Naive thymus-derived CD4-positive, alpha-beta T cell (primary cell): ENCODE measurements around the gene PCDHGA1. TPM values are rescaled to one million over a fixed set of nuclear protein-coding genes. Genes with fewer than 3 reads are reported as not detected.
"Not testable (repeated sequence)": the region's sequence is repeated elsewhere in the genome, so short reads cannot be mapped to it uniquely, and the experiment has no call there.

ENCODE experiments used
- ATAC-seq: fragments of 150-1000 bp; cut with Tn5 transposase; 2 replicates; pipeline ENCODE4 v1.10.0; 2021; ENCODE audit warnings: mild to moderate bottlenecking, moderate library complexity
- CTCF ChIA-PET: fragments of 350-600 bp; sonication (Branson Sonifier 250); formaldehyde crosslinking; loops from one replicate; lab custom pipeline; 2021; ENCODE audit warnings: antibody characterized with exemption; lab: Charles Lee
- POLR2A ChIA-PET: fragments of 350-600 bp; sonication (Branson Sonifier 250); formaldehyde crosslinking; loops from one replicate; lab custom pipeline; 2021; ENCODE audit warnings: antibody characterized with exemption, inconsistent platforms; lab: Charles Lee
- DNase-seq, 9 donors: peaks; one replicate each; pipeline versions ENCODE4 v3.0.0 to v3.0.0-alpha.2; 2020 to 2022; ENCODE audit warnings: mixed read lengths in 1 of 9
- H3K27ac ChIP-seq: one replicate; pipeline ENCODE4 v1.7.0; 2013; ENCODE audit warnings: mild to moderate bottlenecking, low read depth, low read length, moderate library complexity
- H3K27me3 ChIP-seq, 2 donors: one replicate each; pipeline ENCODE4 v1.7.0; 2013; ENCODE audit warnings: low read length in 2 of 2, mild to moderate bottlenecking in 2 of 2, moderate library complexity in 2 of 2; ENCODE audit not compliant: control insufficient read depth in 2 of 2, insufficient read depth in 2 of 2
- H3K36me3 ChIP-seq, 3 experiments: 1 replicate in 2 of 3; 2 replicates in 1 of 3; pipeline ENCODE4 v1.7.0; 2013; ENCODE audit warnings: low read length in 3 of 3, mild to moderate bottlenecking in 3 of 3, moderate library complexity in 1 of 3; ENCODE audit not compliant: insufficient read depth in 3 of 3, control insufficient read depth in 2 of 3
- H3K4me1 ChIP-seq, 2 donors: one replicate each; pipeline ENCODE4 v1.7.0; 2013; ENCODE audit warnings: low read length in 2 of 2, mild to moderate bottlenecking in 2 of 2, moderate library complexity in 1 of 2; ENCODE audit not compliant: control insufficient read depth in 2 of 2, insufficient read depth in 2 of 2
- H3K4me3 ChIP-seq: 2 replicates; pipeline ENCODE4 v1.7.0; 2013; ENCODE audit warnings: mild to moderate bottlenecking, low read length
- H3K9me3 ChIP-seq, 3 experiments: 1 replicate in 2 of 3; 2 replicates in 1 of 3; pipeline ENCODE4 v1.7.0; 2013; ENCODE audit warnings: low read length in 3 of 3; ENCODE audit not compliant: control insufficient read depth in 2 of 3
- H3K27ac Mint-ChIP-seq, 9 donors: one replicate each; pipeline ENCODE4 v1.8.0; 2020 to 2022; ENCODE audit warnings: mixed read lengths in 9 of 9, mild to moderate bottlenecking in 8 of 9, moderate library complexity in 5 of 9, inconsistent platforms in 2 of 9
- H3K27me3 Mint-ChIP-seq, 5 donors: one replicate each; pipeline ENCODE4 v1.8.0; 2021 to 2022; ENCODE audit warnings: mixed read lengths in 5 of 5, mild to moderate bottlenecking in 1 of 5
- H3K36me3 Mint-ChIP-seq, 5 donors: one replicate each; pipeline ENCODE4 v1.8.0; 2020 to 2022; ENCODE audit warnings: mixed read lengths in 5 of 5, mild to moderate bottlenecking in 3 of 5, inconsistent platforms in 1 of 5
- H3K4me1 Mint-ChIP-seq, 7 donors: one replicate each; pipeline ENCODE4 v1.8.0; 2020 to 2022; ENCODE audit warnings: mixed read lengths in 7 of 7, mild to moderate bottlenecking in 3 of 7, inconsistent platforms in 1 of 7
- H3K4me3 Mint-ChIP-seq, 10 donors: one replicate each; pipeline ENCODE4 v1.8.0; 2020 to 2022; ENCODE audit warnings: mild to moderate bottlenecking in 10 of 10, mixed read lengths in 10 of 10, moderate library complexity in 6 of 10, inconsistent platforms in 2 of 10
- H3K9me3 Mint-ChIP-seq, 11 donors: one replicate each; pipeline ENCODE4 v1.8.0; 2020 to 2022; ENCODE audit warnings: mixed read lengths in 11 of 11, mild to moderate bottlenecking in 4 of 11, inconsistent platforms in 1 of 11, moderate library complexity in 1 of 11
- intact Hi-C, 2 donors: fragments of 100-400 bp; cut with micrococcal nuclease; formaldehyde crosslinking; loops; one replicate each; pipeline ENCODE4 v1.15.1; 2023
- polyA plus RNA-seq, 2 donors: library from polyadenylated mRNA; unstranded; fragments of 300-500 nt; fragmentation: Illumina TruSeq; gene quantifications; one replicate each; pipeline ENCODE4 v1.2.3, GENCODE V29; 2021
- total RNA-seq, 6 experiments: library from RNA in 5 of 6; stranded (reverse) in 5 of 6; gene quantifications; 1 replicate in 5 of 6; 2 replicates in 1 of 6; pipeline ENCODE4 v1.2.3 and lab custom pipeline; 2021 to 2026

PCDHGA1 gene
- total and polyA plus RNA-seq, 7 experiments from 2014 or later, result 0.08 to 0.54 (median 0.17) TPM; not detected in 2

DNA sequence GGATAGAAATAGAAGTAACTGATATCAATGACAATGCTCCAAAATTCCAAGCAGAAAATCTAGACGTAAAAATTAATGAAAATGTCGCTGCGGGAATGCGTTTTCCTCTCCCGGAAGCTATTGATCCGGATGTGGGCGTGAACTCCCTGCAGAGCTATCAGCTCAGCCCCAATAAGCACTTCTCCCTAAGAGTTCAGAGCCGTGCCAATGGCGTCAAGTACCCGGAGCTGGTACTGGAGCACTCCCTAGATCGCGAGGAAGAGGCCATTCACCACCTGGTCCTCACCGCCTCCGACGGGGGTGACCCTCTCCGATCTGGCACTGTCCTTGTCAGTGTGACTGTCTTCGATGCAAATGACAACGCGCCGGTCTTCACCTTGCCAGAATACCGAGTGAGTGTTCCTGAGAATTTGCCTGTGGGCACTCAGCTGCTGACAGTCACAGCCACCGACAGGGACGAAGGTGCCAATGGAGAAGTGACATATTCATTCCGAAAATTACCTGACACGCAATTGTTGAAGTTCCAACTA, 83.3 kb downstream of the PCDHGA1 start:
- Mint-ChIP-seq H3K4me3 (peak overlapping the region; percentile 83 to 92 (median 87)), H3K36me3 (peaks cover 4 to 39% (median 16%) of the 10 kb centered on the region in 5 donors), H3K27ac (peak overlapping the region in 2 of 9 donors; percentile 54 to 56), H3K9me3 (peaks cover 13 to 77% (median 49%) of the 10 kb centered on the region in 11 donors), H3K27me3 (peaks cover 69 to 81% (median 75%) of the 10 kb centered on the region in 5 donors), H3K4me1 (peaks cover 16 to 26% (median 19%) of the 10 kb centered on the region in 7 donors)
- DNase-seq, result no peak
- H3K36me3 ChIP-seq, result no peaks in the 10 kb centered on the region
- intact Hi-C loops, result loop anchor here (1.0 to 10.0 kb wide), 6 partner anchors 91 to 461 kb away; partner anchors contain the start of genes TAF7 (in 2 of the 2) and PCDH1 (in 1 of the 2)
- no peak overlapping the region for H3K27ac ChIP-seq
- peaks cover 0 to 33% (median 6%) of the 10 kb centered on the region in 3 experiments for H3K9me3 ChIP-seq
- ChIA-PET POLR2A (no interaction called here), CTCF (interaction anchor here (0.8 to 3.2 kb wide), 6 partner anchors 99 to 153 kb away, joined by 3 to 17 read pairs (median 4); no protein-coding TSS in a partner anchor)
- peak overlapping the region; percentile 73 for H3K4me3 ChIP-seq
- H3K27me3 ChIP-seq, result peaks cover 23 to 27% of the 10 kb centered on the region in 2 donors
- ATAC-seq, result no peak
- H3K4me1 ChIP-seq, result peaks cover 0 to 5% of the 10 kb centered on the region in 2 donors

DNA sequence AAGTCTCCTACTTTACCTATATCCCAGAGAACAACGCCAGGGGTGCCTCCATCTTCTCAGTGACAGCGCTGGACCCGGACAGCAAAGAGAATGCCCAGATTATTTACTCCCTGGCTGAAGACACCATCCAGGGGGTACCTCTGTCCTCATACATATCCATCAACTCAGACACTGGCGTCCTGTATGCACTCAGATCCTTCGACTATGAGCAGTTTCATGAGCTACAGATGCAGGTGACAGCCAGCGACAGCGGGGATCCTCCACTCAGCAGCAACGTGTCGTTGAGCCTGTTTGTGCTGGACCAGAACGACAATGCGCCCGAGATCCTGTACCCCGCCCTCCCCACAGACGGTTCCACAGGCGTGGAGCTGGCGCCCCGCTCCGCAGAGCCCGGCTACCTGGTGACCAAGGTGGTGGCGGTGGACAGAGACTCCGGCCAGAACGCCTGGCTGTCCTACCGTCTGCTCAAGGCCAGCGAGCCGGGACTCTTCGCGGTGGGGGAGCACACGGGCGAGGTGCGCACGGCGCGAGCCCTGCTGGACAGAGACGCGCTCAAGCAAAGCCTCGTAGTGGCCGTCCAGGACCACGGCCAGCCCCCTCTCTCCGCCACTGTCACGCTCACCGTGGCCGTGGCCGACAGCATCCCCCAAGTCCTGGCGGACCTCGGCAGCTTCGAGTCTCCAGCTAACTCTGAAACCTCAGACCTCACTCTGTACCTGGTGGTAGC, 84.4 kb downstream of the PCDHGA1 start:
- ATAC-seq, H3K27ac ChIP-seq, H3K4me1 ChIP-seq, CTCF ChIA-PET, POLR2A ChIA-PET, H3K36me3 ChIP-seq, DNase-seq, H3K27ac Mint-ChIP-seq, H3K4me3 ChIP-seq: not testable (repeated sequence)
- peaks cover 67 to 78% (median 73%) of the 10 kb centered on the region in 5 donors for H3K27me3 Mint-ChIP-seq
- Histone ChIP-seq H3K27me3 (peaks cover 23 to 28% of the 10 kb centered on the region in 2 donors), H3K9me3 (peaks cover 0 to 33% (median 12%) of the 10 kb centered on the region in 3 experiments)
- intact Hi-C loops, result loop anchor here in 1 of 2 donors (5.0 to 10.0 kb wide), 3 partner anchors 52 to 460 kb away; partner anchors contain the start of genes PCDH1, PCDHGA5 and TAF7
- H3K9me3 Mint-ChIP-seq, result peaks cover 11 to 76% (median 44%) of the 10 kb centered on the region in 11 donors
- H3K4me1 Mint-ChIP-seq, result peaks cover 16 to 28% (median 19%) of the 10 kb centered on the region in 7 donors
- peaks cover 4 to 37% (median 12%) of the 10 kb centered on the region in 5 donors for H3K36me3 Mint-ChIP-seq
- H3K4me3 Mint-ChIP-seq, result peak overlapping the region in 9 of 10 donors; percentile 1 to 89 (median 40)

DNA sequence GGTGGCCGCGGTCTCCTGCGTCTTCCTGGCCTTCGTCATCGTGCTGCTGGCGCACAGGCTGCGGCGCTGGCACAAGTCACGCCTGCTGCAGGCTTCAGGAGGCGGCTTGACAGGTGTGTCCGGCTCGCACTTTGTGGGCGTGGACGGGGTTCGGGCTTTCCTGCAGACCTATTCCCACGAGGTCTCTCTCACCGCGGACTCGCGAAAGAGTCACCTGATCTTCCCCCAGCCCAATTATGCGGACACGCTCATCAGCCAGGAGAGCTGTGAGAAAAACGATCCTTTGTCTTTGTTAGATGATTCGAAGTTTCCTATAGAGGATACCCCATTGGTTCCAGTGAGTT, 84.9 kb downstream of the PCDHGA1 start:
- intact Hi-C loops, result loop anchor here in 1 of 2 donors (5.0 to 10.0 kb wide), 2 partner anchors 53 to 460 kb away; partner anchors contain the start of genes PCDH1 and PCDHGA5
- POLR2A ChIA-PET, ATAC-seq, H3K4me3 ChIP-seq, H3K27ac ChIP-seq, DNase-seq, H3K4me1 ChIP-seq, CTCF ChIA-PET, H3K27ac Mint-ChIP-seq, H3K36me3 ChIP-seq: not testable (repeated sequence)
- peaks cover 16 to 28% (median 19%) of the 10 kb centered on the region in 7 donors for H3K4me1 Mint-ChIP-seq
- H3K9me3 ChIP-seq, result peaks cover 0 to 33% (median 15%) of the 10 kb centered on the region in 3 experiments
- peaks cover 2 to 38% (median 10%) of the 10 kb centered on the region in 5 donors for H3K36me3 Mint-ChIP-seq
- H3K9me3 Mint-ChIP-seq, result peaks cover 11 to 77% (median 43%) of the 10 kb centered on the region in 11 donors
- peak overlapping the region in 4 of 10 donors; percentile 27 to 53 (median 39) for H3K4me3 Mint-ChIP-seq
- H3K27me3 ChIP-seq, result peaks cover 23 to 34% of the 10 kb centered on the region in 2 donors
- H3K27me3 Mint-ChIP-seq, result peaks cover 68 to 80% (median 75%) of the 10 kb centered on the region in 5 donors

DNA sequence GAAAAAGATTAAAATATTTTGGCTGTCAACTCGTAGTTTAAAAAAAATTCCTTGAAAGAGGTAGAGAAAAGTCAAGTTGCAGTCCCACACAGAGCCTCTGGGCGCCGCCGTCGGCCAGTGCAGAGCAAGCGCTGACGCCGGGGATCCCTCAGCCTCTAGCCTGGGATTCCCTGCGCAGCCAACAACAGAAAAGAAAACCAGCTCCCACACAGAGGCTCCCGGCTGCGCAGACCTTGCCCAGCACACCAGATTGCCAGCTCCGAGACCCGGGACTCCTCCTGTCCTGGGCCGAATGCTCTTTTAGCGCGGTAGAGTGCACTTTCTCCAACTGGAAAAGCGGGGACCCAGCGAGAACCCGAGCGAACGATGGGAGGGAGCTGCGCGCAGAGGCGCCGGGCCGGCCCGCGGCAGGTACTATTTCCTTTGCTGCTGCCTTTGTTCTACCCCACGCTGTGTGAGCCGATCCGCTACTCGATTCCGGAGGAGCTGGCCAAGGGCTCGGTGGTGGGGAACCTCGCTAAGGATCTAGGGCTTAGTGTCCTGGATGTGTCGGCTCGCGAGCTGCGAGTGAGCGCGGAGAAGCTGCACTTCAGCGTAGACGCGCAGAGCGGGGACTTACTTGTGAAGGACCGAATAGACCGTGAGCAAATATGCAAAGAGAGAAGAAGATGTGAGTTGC, 87.3 kb downstream of the PCDHGA1 start, which contains the start of gene PCDHGB7:
TSS of gene PCDHGB7 (plus strand) at position 184 of the 679 bp plus-strand sequence. CDS start at position 367, 183 bp downstream.
- Mint-ChIP-seq H3K27me3 (peaks cover 77 to 90% (median 86%) of the 10 kb centered on the region in 5 donors), H3K4me1 (peaks cover 16 to 31% (median 19%) of the 10 kb centered on the region in 7 donors), H3K4me3 (peak within 1 kb of the TSS; percentile 43 to 73 (median 68)), H3K27ac (peak within 1 kb of the TSS in 7 of 9 donors; percentile 0 to 74 (median 64)), H3K9me3 (peaks cover 11 to 90% (median 61%) of the 10 kb centered on the region in 11 donors), H3K36me3 (peaks cover 0 to 55% (median 14%) of the 10 kb centered on the region in 5 donors)
- Histone ChIP-seq H3K9me3 (peaks cover 0 to 49% (median 18%) of the 10 kb centered on the region in 3 experiments), H3K27me3 (peaks cover 18 to 39% of the 10 kb centered on the region in 2 donors)
- DNase-seq (peak in 4 of 9 donors; percentile 26 to 62 (median 34)), ATAC-seq (peak; percentile 73)
- not testable (repeated sequence) for H3K36me3 ChIP-seq, H3K4me3 ChIP-seq, H3K4me1 ChIP-seq, H3K27ac ChIP-seq
- ChIA-PET POLR2A (interaction anchor here (1.3 kb wide), 1 partner anchor 97 kb away, joined by 4 read pairs; the partner anchor contains the start of gene TAF7), CTCF (interaction anchor here (0.7 to 1.3 kb wide), 3 partner anchors 27 to 174 kb away, joined by 3 read pairs; no protein-coding TSS in a partner anchor)
- intact Hi-C loops, result loop anchor here (1.0 to 10.0 kb wide), 5 partner anchors 55 to 457 kb away; partner anchors contain the start of genes PCDH1 (in 1 of the 2) and PCDHGA5 (in 1 of the 2)

DNA sequence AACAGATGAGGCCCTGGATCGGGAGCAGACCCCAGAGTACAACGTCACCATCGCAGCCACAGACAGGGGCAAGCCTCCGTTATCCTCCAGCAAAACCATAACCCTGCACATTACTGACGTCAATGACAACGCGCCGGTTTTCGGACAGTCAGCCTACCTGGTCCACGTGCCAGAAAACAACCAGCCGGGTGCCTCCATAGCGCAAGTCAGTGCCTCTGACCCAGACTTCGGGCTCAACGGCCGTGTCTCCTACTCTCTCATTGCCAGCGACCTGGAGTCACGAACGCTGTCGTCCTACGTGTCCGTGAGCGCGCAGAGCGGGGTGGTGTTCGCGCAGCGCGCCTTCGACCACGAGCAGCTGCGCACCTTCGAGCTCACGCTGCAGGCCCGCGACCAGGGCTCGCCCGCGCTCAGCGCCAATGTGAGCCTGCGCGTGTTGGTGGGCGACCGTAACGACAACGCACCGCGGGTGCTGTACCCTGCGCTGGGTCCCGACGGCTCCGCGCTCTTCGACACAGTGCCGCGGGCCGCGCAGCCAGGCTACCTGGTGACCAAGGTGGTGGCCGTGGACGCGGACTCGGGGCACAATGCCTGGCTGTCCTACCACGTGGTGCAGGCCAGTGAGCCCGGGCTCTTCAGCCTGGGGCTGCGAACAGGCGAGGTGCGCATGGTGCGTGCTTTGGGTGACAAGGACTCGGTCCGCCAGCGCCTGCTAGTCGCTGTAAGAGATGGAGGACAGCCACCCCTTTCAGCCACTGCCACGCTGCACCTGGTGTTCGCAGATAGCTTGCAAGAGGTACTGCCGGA, 89.0 kb downstream of the PCDHGA1 start:
- no peak overlapping the region for H3K4me3 ChIP-seq
- ATAC-seq, result no peak
- no peaks in the 10 kb centered on the region for H3K4me1 ChIP-seq
- Mint-ChIP-seq H3K4me1 (peaks cover 4 to 22% (median 11%) of the 10 kb centered on the region in 7 donors), H3K9me3 (peaks cover 14 to 89% (median 61%) of the 10 kb centered on the region in 11 donors), H3K27me3 (peaks cover 73 to 84% (median 76%) of the 10 kb centered on the region in 5 donors), H3K27ac (peak overlapping the region in 6 of 9 donors; percentile 2 to 74 (median 65)), H3K36me3 (peaks cover 3 to 54% (median 12%) of the 10 kb centered on the region in 5 donors), H3K4me3 (peak overlapping the region in 6 of 10 donors; percentile 10 to 69 (median 36))
- peaks cover 0 to 4% (median 0%) of the 10 kb centered on the region in 3 experiments for H3K36me3 ChIP-seq
- no peak for DNase-seq
- H3K27me3 ChIP-seq, result peaks cover 12 to 40% of the 10 kb centered on the region in 2 donors
- H3K9me3 ChIP-seq, result peaks cover 0 to 59% (median 18%) of the 10 kb centered on the region in 3 experiments
- ChIA-PET CTCF (no interaction called here), POLR2A (interaction anchor here (0.8 kb wide), 1 partner anchor 100 kb away, joined by 3 read pairs; no protein-coding TSS in a partner anchor)
- intact Hi-C loops, result loop anchor here in 1 of 2 donors (5.0 to 10.0 kb wide), 2 partner anchors 57 to 456 kb away; partner anchors contain the start of genes PCDH1 and PCDHGA5
- no peak overlapping the region for H3K27ac ChIP-seq
